ENCODE data around the gene EPM2AIP1. TPM values are rescaled to one million over a fixed set of nuclear protein-coding genes. Genes with fewer than 3 reads are reported as not detected.

Gene EPM2AIP1
- polyA plus RNA-seq, 1 of the 3 experiments (the other 2 are of a cell fraction), result 4.7 TPM

DNA sequence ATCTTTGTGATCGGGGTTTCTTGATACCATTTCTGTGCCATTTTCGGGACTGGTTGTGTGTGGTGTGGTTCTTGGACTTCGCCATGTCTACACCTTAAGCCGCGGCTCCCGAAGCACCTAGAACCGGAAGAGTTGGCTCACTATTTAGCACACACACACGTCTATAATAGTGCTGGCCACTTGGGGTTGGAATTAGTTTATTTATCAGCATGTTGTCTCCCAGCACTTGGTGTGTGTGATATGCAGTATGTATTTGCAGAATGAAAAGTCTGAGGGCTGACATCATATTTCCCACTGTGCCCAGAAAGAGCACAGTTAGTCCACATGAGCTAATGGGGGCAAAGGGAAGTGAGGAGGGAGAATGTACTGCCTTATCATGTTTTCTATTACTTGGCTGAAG lies 24.0 kb upstream of the EPM2AIP1 start:
- H3K9ac ChIP-seq, result no peak overlapping the region
- no peak for DNase-seq
- ChIA-PET POLR2A (no interaction called here), CTCF (no interaction called here)
- no peak overlapping the region for H2AFZ ChIP-seq (ENCODE audit: low read depth)
- WGBS (ENCODE audit: low lambda C conversion rate), result 96% methylated on average over 8 of the region's 8 CpGs
- H3K27ac ChIP-seq (ENCODE audit: low read depth in 2 of 2, low read length in 1 of 2), result no peak overlapping the region
- H3K4me3 ChIP-seq (ENCODE audit: low read depth in 2 of 2, low read length in 1 of 2), result no peak overlapping the region
- H3K9me3 ChIP-seq, result no peaks in the 10 kb centered on the region
- no peak overlapping the region for H3K4me2 ChIP-seq
- no peaks in the 10 kb centered on the region for H3K9me2 ChIP-seq
- H3K4me1 ChIP-seq (ENCODE audit: control insufficient read depth in 1 of 2, insufficient read depth in 2 of 2, low read depth in 1 of 2, low read length in 1 of 2), result no peaks in the 10 kb centered on the region
- H4K20me1 ChIP-seq (ENCODE audit: insufficient read depth), result no peaks in the 10 kb centered on the region
- H3F3A ChIP-seq (replicated peaks; ENCODE audit: insufficient read depth), result peaks cover 4% of the 10 kb centered on the region
- TF ChIP-seq MXI1 (IDR thresholded peaks at IDR 0.05; ENCODE audit: low read depth, low read length), result no peak
- H3K36me3 ChIP-seq (replicated peaks in 1 of 2; ENCODE audit: control insufficient read depth in 1 of 2, insufficient read depth in 2 of 2, low read length in 1 of 2), result peaks cover 59 to 77% of the 10 kb centered on the region in 2 experiments
- H3K79me2 ChIP-seq (ENCODE audit: insufficient read depth), result no peaks in the 10 kb centered on the region
- H3K27me3 ChIP-seq (ENCODE audit: insufficient read depth), result no peaks in the 10 kb centered on the region

DNA sequence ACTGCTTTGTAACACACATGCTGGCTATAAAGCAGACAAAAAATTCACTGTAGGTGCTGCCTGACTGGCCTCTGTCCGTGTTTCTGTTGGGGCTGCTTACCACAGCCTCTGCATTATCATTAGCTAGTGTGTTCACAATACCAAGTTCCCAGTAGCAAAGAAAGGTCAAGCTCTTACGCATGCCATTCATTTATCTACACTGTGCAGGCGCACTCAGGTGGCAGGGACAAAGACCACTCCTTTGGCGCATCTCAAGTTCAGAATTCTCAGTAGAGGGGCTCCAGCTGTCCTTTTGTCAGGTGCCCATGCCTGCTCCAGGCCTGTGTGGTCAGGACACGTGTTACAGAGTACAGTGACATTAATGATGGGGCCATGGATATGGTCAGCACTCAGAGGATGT lies 22.7 kb upstream of the EPM2AIP1 start:
- H2AFZ ChIP-seq (ENCODE audit: low read depth), result no peak overlapping the region
- peaks cover 4% of the 10 kb centered on the region for H3F3A ChIP-seq (replicated peaks; ENCODE audit: insufficient read depth)
- peaks cover 57 to 70% of the 10 kb centered on the region in 2 experiments for H3K36me3 ChIP-seq (replicated peaks in 1 of 2; ENCODE audit: control insufficient read depth in 1 of 2, insufficient read depth in 2 of 2, low read length in 1 of 2)
- H3K9me2 ChIP-seq, result no peaks in the 10 kb centered on the region
- H3K9ac ChIP-seq, result no peak overlapping the region
- no peak for DNase-seq
- TF ChIP-seq YY1 (IDR thresholded peaks at IDR 0.05; ENCODE audit: low read depth) (no peak), NFIC (IDR thresholded peaks at IDR 0.05; ENCODE audit: borderline replicate concordance) (no peak), GATA2 (CRISPR knock-in tag; IDR thresholded peaks at IDR 0.05) (no peak), JUND (IDR thresholded peaks at IDR 0.05) (no peak), POLR2AphosphoS5 (IDR thresholded peaks at IDR 0.05; ENCODE audit: low read depth, low read length) (no peak), RXRA (IDR thresholded peaks at IDR 0.05; ENCODE audit: borderline replicate concordance, low read depth) (no peak), ELF1 (IDR thresholded peaks at IDR 0.05) (no peak), RCOR1 (IDR thresholded peaks at IDR 0.05; ENCODE audit: low read length) (no peak), IRF3 (IDR thresholded peaks at IDR 0.05; ENCODE audit: low read depth, low read length) (no peak), EZH2phosphoT487 (IDR thresholded peaks at IDR 0.05; ENCODE audit: borderline replicate concordance, low read depth) (no peak), GABPA (IDR thresholded peaks at IDR 0.05; ENCODE audit: low read depth) (no peak)
- TF ChIP-seq, protein P1, sequence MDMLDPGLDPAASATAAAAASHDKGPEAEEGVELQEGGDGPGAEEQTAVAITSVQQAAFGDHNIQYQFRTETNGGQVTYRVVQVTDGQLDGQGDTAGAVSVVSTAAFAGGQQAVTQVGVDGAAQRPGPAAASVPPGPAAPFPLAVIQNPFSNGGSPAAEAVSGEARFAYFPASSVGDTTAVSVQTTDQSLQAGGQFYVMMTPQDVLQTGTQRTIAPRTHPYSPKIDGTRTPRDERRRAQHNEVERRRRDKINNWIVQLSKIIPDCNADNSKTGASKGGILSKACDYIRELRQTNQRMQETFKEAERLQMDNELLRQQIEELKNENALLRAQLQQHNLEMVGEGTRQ (IDR thresholded peaks at IDR 0.05; ENCODE audit: borderline replicate concordance, low read depth, low read length), result no peak
- TF ChIP-seq, protein P2, sequence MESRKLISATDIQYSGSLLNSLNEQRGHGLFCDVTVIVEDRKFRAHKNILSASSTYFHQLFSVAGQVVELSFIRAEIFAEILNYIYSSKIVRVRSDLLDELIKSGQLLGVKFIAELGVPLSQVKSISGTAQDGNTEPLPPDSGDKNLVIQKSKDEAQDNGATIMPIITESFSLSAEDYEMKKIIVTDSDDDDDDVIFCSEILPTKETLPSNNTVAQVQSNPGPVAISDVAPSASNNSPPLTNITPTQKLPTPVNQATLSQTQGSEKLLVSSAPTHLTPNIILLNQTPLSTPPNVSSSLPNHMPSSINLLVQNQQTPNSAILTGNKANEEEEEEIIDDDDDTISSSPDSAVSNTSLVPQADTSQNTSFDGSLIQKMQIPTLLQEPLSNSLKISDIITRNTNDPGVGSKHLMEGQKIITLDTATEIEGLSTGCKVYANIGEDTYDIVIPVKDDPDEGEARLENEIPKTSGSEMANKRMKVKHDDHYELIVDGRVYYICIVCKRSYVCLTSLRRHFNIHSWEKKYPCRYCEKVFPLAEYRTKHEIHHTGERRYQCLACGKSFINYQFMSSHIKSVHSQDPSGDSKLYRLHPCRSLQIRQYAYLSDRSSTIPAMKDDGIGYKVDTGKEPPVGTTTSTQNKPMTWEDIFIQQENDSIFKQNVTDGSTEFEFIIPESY (IDR thresholded peaks at IDR 0.05; ENCODE audit: borderline replicate concordance, low read depth), result no peak
- TF ChIP-seq, protein P3, sequence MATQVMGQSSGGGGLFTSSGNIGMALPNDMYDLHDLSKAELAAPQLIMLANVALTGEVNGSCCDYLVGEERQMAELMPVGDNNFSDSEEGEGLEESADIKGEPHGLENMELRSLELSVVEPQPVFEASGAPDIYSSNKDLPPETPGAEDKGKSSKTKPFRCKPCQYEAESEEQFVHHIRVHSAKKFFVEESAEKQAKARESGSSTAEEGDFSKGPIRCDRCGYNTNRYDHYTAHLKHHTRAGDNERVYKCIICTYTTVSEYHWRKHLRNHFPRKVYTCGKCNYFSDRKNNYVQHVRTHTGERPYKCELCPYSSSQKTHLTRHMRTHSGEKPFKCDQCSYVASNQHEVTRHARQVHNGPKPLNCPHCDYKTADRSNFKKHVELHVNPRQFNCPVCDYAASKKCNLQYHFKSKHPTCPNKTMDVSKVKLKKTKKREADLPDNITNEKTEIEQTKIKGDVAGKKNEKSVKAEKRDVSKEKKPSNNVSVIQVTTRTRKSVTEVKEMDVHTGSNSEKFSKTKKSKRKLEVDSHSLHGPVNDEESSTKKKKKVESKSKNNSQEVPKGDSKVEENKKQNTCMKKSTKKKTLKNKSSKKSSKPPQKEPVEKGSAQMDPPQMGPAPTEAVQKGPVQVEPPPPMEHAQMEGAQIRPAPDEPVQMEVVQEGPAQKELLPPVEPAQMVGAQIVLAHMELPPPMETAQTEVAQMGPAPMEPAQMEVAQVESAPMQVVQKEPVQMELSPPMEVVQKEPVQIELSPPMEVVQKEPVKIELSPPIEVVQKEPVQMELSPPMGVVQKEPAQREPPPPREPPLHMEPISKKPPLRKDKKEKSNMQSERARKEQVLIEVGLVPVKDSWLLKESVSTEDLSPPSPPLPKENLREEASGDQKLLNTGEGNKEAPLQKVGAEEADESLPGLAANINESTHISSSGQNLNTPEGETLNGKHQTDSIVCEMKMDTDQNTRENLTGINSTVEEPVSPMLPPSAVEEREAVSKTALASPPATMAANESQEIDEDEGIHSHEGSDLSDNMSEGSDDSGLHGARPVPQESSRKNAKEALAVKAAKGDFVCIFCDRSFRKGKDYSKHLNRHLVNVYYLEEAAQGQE (IDR thresholded peaks at IDR 0.05; ENCODE audit: low read depth, low read length), result no peak
- TF ChIP-seq, protein P4, sequence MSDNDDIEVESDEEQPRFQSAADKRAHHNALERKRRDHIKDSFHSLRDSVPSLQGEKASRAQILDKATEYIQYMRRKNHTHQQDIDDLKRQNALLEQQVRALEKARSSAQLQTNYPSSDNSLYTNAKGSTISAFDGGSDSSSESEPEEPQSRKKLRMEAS (IDR thresholded peaks at IDR 0.05; ENCODE audit: low read depth), result no peak
- TF ChIP-seq, protein P5, sequence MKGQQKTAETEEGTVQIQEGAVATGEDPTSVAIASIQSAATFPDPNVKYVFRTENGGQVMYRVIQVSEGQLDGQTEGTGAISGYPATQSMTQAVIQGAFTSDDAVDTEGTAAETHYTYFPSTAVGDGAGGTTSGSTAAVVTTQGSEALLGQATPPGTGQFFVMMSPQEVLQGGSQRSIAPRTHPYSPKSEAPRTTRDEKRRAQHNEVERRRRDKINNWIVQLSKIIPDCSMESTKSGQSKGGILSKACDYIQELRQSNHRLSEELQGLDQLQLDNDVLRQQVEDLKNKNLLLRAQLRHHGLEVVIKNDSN (IDR thresholded peaks at IDR 0.05; ENCODE audit: borderline replicate concordance, low read depth), result no peak
- CTCF ChIA-PET, result interaction anchor here (1.8 kb wide), 1 partner anchor 57 kb away, joined by 4 read pairs; no protein-coding TSS in a partner anchor
- H3K27me3 ChIP-seq (ENCODE audit: insufficient read depth), result no peaks in the 10 kb centered on the region
- no peaks in the 10 kb centered on the region for H3K9me3 ChIP-seq
- no peaks in the 10 kb centered on the region for H3K79me2 ChIP-seq (ENCODE audit: insufficient read depth)
- no peak overlapping the region for H3K4me2 ChIP-seq
- no peak overlapping the region for H3K4me3 ChIP-seq (ENCODE audit: low read depth in 2 of 2, low read length in 1 of 2)
- no peaks in the 10 kb centered on the region for H3K4me1 ChIP-seq (ENCODE audit: control insufficient read depth in 1 of 2, insufficient read depth in 2 of 2, low read depth in 1 of 2, low read length in 1 of 2)
- H4K20me1 ChIP-seq (ENCODE audit: insufficient read depth), result no peaks in the 10 kb centered on the region
- no peak overlapping the region for H3K27ac ChIP-seq (ENCODE audit: low read depth in 2 of 2, low read length in 1 of 2)
- 98% methylated on average over 5 of the region's 5 CpGs for WGBS (ENCODE audit: low lambda C conversion rate)
- POLR2A ChIA-PET, result no interaction called here

Data from SK-N-SH (cell line).